ENCODE data around the gene EXOC7. TPM values are rescaled to one million over a fixed set of nuclear protein-coding genes. Genes with fewer than 3 reads are reported as not detected.

The EXOC7 gene
- total RNA-seq, 1 donor from 2014 or later: 145 TPM

GRCh38 chr17:76083536-76084182 lies 19.9 kb downstream of the EXOC7 start:
- Histone ChIP-seq H3K9me3 (ENCODE audit: insufficient read depth, low read depth, low read length) (no peaks in the 10 kb centered on the region), H3K4me3 (ENCODE audit: insufficient read depth, low read depth, low read length) (no peak overlapping the region), H3K27me3 (ENCODE audit: insufficient read depth, low read length) (peaks cover 20% of the 10 kb centered on the region), H3K27ac (ENCODE audit: low read depth, low read length) (no peak overlapping the region), H3K4me1 (ENCODE audit: insufficient read depth, low read length) (no peaks in the 10 kb centered on the region), H2AFZ (ENCODE audit: low read depth, low read length) (no peak overlapping the region), H3K9ac (ENCODE audit: low read length) (no peak overlapping the region), H4K20me1 (ENCODE audit: insufficient read depth, low read length) (peaks cover 22% of the 10 kb centered on the region), H3K36me3 (ENCODE audit: insufficient read depth, low read length) (peaks cover 12% of the 10 kb centered on the region), H3K79me2 (ENCODE audit: insufficient read depth, low read length) (no peaks in the 10 kb centered on the region), H3K4me2 (ENCODE audit: low read length) (no peak overlapping the region)
- Mint-ChIP-seq H3K4me3 (ENCODE audit: unreplicated experiment) (no peak overlapping the region), H3K4me1 (ENCODE audit: low read depth, unreplicated experiment) (peaks cover 18% of the 10 kb centered on the region), H3K27ac (ENCODE audit: unreplicated experiment) (no peak overlapping the region), H3K36me3 (ENCODE audit: low read depth, unreplicated experiment) (peaks cover 14% of the 10 kb centered on the region), H3K9me3 (ENCODE audit: unreplicated experiment) (no peaks in the 10 kb centered on the region), H3K27me3 (ENCODE audit: low read depth, unreplicated experiment) (peaks cover 10% of the 10 kb centered on the region)
- FAIRE-seq: no peak
- DNase-seq (ENCODE audit: low read depth): no peak
- TF ChIP-seq EZH2 (IDR thresholded peaks at IDR 0.05; ENCODE audit: insufficient read depth, low read length) (no peak), CTCF (IDR thresholded peaks at IDR 0.05; ENCODE audit: insufficient read depth, low read depth, low read length) (no peak)

- H3K27ac ChIP-seq (ENCODE audit: low read depth, low read length): no peak overlapping the region
- peaks cover 9% of the 10 kb centered on the region for H3K36me3 ChIP-seq (ENCODE audit: insufficient read depth, low read length)
- H3K27me3 ChIP-seq (ENCODE audit: insufficient read depth, low read length): peaks cover 30% of the 10 kb centered on the region
- Mint-ChIP-seq H3K4me3 (ENCODE audit: unreplicated experiment) (no peak overlapping the region), H3K27ac (ENCODE audit: unreplicated experiment) (peak overlapping the region; percentile 85), H3K4me1 (ENCODE audit: low read depth, unreplicated experiment) (peaks cover 18% of the 10 kb centered on the region), H3K27me3 (ENCODE audit: low read depth, unreplicated experiment) (peaks cover 18% of the 10 kb centered on the region), H3K9me3 (ENCODE audit: unreplicated experiment) (no peaks in the 10 kb centered on the region), H3K36me3 (ENCODE audit: low read depth, unreplicated experiment) (peaks cover 14% of the 10 kb centered on the region)
- FAIRE-seq (no peak), DNase-seq (ENCODE audit: low read depth) (no peak)
- no peak overlapping the region for H2AFZ ChIP-seq (ENCODE audit: low read depth, low read length)
- no peaks in the 10 kb centered on the region for H3K4me1 ChIP-seq (ENCODE audit: insufficient read depth, low read length)
- H3K9me3 ChIP-seq (ENCODE audit: insufficient read depth, low read depth, low read length): no peaks in the 10 kb centered on the region
- no peak overlapping the region for H3K9ac ChIP-seq (ENCODE audit: low read length)
- no peak overlapping the region for H3K4me3 ChIP-seq (ENCODE audit: insufficient read depth, low read depth, low read length)
- TF ChIP-seq CTCF (IDR thresholded peaks at IDR 0.05; ENCODE audit: insufficient read depth, low read depth, low read length) (no peak), EZH2 (IDR thresholded peaks at IDR 0.05; ENCODE audit: insufficient read depth, low read length) (no peak)
- H3K79me2 ChIP-seq (ENCODE audit: insufficient read depth, low read length): no peaks in the 10 kb centered on the region
- no peak overlapping the region for H3K4me2 ChIP-seq (ENCODE audit: low read length)
- peaks cover 28% of the 10 kb centered on the region for H4K20me1 ChIP-seq (ENCODE audit: insufficient read depth, low read length)
Observed at GRCh38 chr17:76082326-76083251, 21.0 kb downstream of the EXOC7 start.
